Kidney (tissue), 14 donors: ENCODE data around the gene CTNNA2. TPM values are rescaled to one million over a fixed set of nuclear protein-coding genes. Genes with fewer than 3 reads are reported as not detected.

ENCODE experiments used
- DNase-seq, 5 donors: peaks; one replicate each; pipeline ENCODE4 v3.0.0-alpha.2; 2013 to 2020
- FAIRE-seq: peaks from 2 replicates; lab custom pipeline; 2012; peaks lifted over from hg19 to GRCh38; lab: Jason Lieb, UNC
- H3K27ac ChIP-seq, 2 donors: one replicate each; pipeline ENCODE4 v1.7.0; 2013; ENCODE audit warnings: low read depth in 2 of 2, low read length in 2 of 2, inconsistent platforms in 1 of 2
- H3K27me3 ChIP-seq: one replicate; pipeline ENCODE4 v1.7.1; 2013; ENCODE audit warnings: low read length, inconsistent platforms; ENCODE audit not compliant: control insufficient read depth, insufficient read depth
- H3K36me3 ChIP-seq, 3 donors: one replicate each; pipeline versions ENCODE4 v1.7.0 to v1.7.1; 2013; ENCODE audit warnings: low read length in 3 of 3, control low read depth in 1 of 3, inconsistent platforms in 1 of 3; ENCODE audit not compliant: insufficient read depth in 3 of 3, control insufficient read depth in 2 of 3
- H3K4me1 ChIP-seq, 3 donors: one replicate each; pipeline versions ENCODE4 v1.7.0 to v1.7.1; 2013; ENCODE audit warnings: low read length in 3 of 3, inconsistent platforms in 1 of 3, low read depth in 1 of 3; ENCODE audit not compliant: control insufficient read depth in 2 of 3, insufficient read depth in 2 of 3
- H3K4me3 ChIP-seq, 3 donors: one replicate each; pipeline versions ENCODE4 v1.7.0 to v1.8.1; 2013; ENCODE audit warnings: low read length in 3 of 3, control low read depth in 1 of 3, inconsistent platforms in 1 of 3
- H3K9ac ChIP-seq, 3 donors: one replicate each; pipeline versions ENCODE4 v1.7.0 to v1.7.1; 2013; ENCODE audit warnings: low read length in 3 of 3, control low read depth in 1 of 3, inconsistent platforms in 1 of 3
- H3K9me3 ChIP-seq, 3 donors: one replicate each; pipeline versions ENCODE4 v1.7.0 to v1.7.1; 2013; ENCODE audit warnings: low read length in 3 of 3, control low read depth in 1 of 3, inconsistent platforms in 1 of 3; ENCODE audit not compliant: control insufficient read depth in 2 of 3, insufficient read depth in 1 of 3
- intact Hi-C: fragments of 100-400 bp; cut with DNase I; formaldehyde crosslinking; loops from one replicate; pipeline ENCODE4 v1.11.1; 2022
- polyA plus RNA-seq: library from polyadenylated mRNA; stranded (reverse); fragments of 350-450 nt; fragmentation: Illumina TruSeq; extraction: RNeasy Lipid Tissue Mini Kit (QIAGEN cat#74804); gene quantifications from one replicate; pipeline ENCODE4 v1.2.3, GENCODE V29; 2014; ENCODE audit warnings: low read depth, low replicate concordance; ENCODE audit not compliant: insufficient read depth
- total RNA-seq: library from RNA; stranded (reverse); fragmentation: NEBNext Ultra II Directional; extraction: Animal tissue kit (Norgen Biotek cat#: 25700); gene quantifications from one replicate; pipeline ENCODE4 v1.2.1, GENCODE V29; 2021
- TF ChIP-seq, protein P1 (sequence below): IDR thresholded peaks from 3 replicates; pipeline ENCODE4 v1.5.1; 2012; ENCODE audit warnings: mild to moderate bottlenecking, moderate library complexity, borderline replicate concordance; ENCODE audit not compliant: insufficient read depth; ENCODE audit errors: extremely low read depth
- donor health status: control.
- donor health status: control.
- donor health status: control.
- donor health status: control.
- donor health status: control.
- donor health status: DM: yes; HTN: yes; CAD: no.
- donor health status: Normal renal cell carcinoma (clear cell type).

The CTNNA2 gene
- total and polyA plus RNA-seq, 2 donors from 2014 or later, result 0.47 TPM; not detected in 1

DNA sequence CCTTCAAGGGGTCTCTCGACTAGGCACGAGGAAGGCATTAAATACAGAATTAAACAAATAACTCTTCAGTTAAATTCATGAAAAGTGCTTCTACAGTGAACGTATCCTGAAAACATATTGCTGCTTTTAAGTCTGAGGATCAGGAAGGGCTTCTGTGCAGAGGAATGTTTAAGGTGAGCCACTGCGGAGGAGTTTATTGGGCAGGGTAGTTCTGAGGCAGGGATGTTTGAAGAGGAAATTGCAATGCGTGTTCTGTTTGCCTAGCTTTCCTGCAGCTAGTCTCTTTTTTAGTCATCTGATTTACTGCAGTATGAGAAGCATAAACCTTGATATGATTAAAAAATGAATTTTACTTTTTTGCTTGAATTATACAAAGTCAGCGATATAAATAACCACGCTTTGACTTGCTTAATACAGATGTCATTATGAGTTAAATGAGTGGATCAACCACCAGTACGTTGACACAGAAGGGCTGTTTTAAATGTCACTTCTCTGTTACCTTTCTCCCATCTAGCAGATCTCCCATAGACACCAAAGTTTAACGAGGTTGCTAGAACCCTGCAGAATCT, 98.7 kb downstream of the CTNNA2 start:
- TF ChIP-seq, protein P1, sequence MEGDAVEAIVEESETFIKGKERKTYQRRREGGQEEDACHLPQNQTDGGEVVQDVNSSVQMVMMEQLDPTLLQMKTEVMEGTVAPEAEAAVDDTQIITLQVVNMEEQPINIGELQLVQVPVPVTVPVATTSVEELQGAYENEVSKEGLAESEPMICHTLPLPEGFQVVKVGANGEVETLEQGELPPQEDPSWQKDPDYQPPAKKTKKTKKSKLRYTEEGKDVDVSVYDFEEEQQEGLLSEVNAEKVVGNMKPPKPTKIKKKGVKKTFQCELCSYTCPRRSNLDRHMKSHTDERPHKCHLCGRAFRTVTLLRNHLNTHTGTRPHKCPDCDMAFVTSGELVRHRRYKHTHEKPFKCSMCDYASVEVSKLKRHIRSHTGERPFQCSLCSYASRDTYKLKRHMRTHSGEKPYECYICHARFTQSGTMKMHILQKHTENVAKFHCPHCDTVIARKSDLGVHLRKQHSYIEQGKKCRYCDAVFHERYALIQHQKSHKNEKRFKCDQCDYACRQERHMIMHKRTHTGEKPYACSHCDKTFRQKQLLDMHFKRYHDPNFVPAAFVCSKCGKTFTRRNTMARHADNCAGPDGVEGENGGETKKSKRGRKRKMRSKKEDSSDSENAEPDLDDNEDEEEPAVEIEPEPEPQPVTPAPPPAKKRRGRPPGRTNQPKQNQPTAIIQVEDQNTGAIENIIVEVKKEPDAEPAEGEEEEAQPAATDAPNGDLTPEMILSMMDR, result no peak
- Histone ChIP-seq H3K27me3 (no peaks in the 10 kb centered on the region), H3K9me3 (no peaks in the 10 kb centered on the region), H3K27ac (no peak overlapping the region), H3K4me1 (no peaks in the 10 kb centered on the region), H3K9ac (no peak overlapping the region), H3K4me3 (no peak overlapping the region), H3K36me3 (no peaks in the 10 kb centered on the region)
- no peak for DNase-seq
- FAIRE-seq, result no peak
- intact Hi-C loops, result no loop called here

GRCh38 chr2:79612999-79613398, 100.1 kb downstream of the CTNNA2 start:
- H3K27me3 ChIP-seq, result no peaks in the 10 kb centered on the region
- no peaks in the 10 kb centered on the region for H3K4me1 ChIP-seq
- TF ChIP-seq, protein P1, result no peak
- no peak for FAIRE-seq
- no peak overlapping the region for H3K27ac ChIP-seq
- H3K36me3 ChIP-seq, result no peaks in the 10 kb centered on the region
- no peak overlapping the region for H3K4me3 ChIP-seq
- intact Hi-C loops, result no loop called here
- no peak overlapping the region for H3K9ac ChIP-seq
- no peaks in the 10 kb centered on the region for H3K9me3 ChIP-seq
- DNase-seq, result no peak

DNA sequence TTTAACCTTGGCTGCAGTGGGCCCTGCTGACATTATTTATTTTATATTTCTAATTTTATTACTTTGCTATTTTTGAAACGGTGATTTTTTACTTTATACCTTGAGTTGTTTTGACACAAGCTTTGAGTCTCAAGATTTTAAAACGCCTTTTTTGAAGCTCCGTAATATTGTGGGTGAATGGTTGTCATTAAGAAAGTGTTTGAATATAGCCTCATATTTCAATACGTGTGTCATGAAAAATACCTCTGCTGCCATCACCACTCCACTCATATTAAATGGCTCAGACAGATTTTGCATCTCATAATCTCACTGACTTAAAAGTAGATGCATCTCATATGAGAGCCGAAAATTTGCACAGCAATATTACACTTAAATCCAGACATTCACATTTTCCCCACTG, 106.6 kb downstream of the CTNNA2 start:
- no peak overlapping the region for H3K27ac ChIP-seq
- FAIRE-seq (no peak), DNase-seq (no peak)
- TF ChIP-seq, protein P1, result no peak
- H3K4me3 ChIP-seq, result no peak overlapping the region
- no peaks in the 10 kb centered on the region for H3K27me3 ChIP-seq
- H3K36me3 ChIP-seq, result no peaks in the 10 kb centered on the region
- no peaks in the 10 kb centered on the region for H3K4me1 ChIP-seq
- H3K9ac ChIP-seq, result no peak overlapping the region
- intact Hi-C loops, result no loop called here
- H3K9me3 ChIP-seq, result no peaks in the 10 kb centered on the region

DNA sequence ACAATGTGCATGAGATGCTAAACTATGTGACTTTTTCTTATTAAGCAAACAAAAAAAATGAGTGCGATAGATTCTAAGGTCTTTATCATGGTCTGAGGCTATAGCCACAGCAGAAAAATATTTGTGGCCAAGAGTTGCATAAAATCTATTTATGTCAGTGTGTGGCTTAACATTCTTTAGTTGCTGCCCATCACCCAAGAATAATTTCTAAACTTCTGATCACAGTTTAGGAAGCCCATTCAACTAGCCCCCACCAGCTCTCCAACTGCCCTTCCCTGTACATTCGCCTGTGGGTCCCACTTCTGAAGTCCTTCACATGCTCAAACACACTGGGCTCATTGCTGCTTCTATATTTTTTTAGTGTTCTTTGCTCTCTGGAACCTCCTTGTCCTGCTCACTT, 107.1 kb downstream of the CTNNA2 start:
- DNase-seq (no peak), FAIRE-seq (no peak)
- H3K27ac ChIP-seq, result no peak overlapping the region
- no peak overlapping the region for H3K4me3 ChIP-seq
- H3K4me1 ChIP-seq, result no peaks in the 10 kb centered on the region
- TF ChIP-seq, protein P1, result no peak
- H3K9ac ChIP-seq, result no peak overlapping the region
- H3K27me3 ChIP-seq, result no peaks in the 10 kb centered on the region
- intact Hi-C loops, result no loop called here
- H3K9me3 ChIP-seq, result no peaks in the 10 kb centered on the region
- H3K36me3 ChIP-seq, result no peaks in the 10 kb centered on the region
